GM21737 (cell line): ENCODE measurements around the gene ARHGEF5.
"Not testable (repeated sequence)": the region's sequence is repeated elsewhere in the genome, so short reads cannot be mapped to it uniquely, and the experiment has no call there.

Experiments used
- ATAC-seq: cut with Tn5 transposase; IDR thresholded peaks from one replicate; pipeline ENCODE4 v1.9.1; 2021; ENCODE audit warnings: mild to moderate bottlenecking, moderate library complexity; ENCODE audit not compliant: unreplicated experiment

Gene ARHGEF5

GRCh38 chr7:144418931-144419330 is 63.7 kb downstream of the ARHGEF5 start:
- not testable (repeated sequence) for ATAC-seq

GRCh38 chr7:144427539-144427938 is 72.3 kb downstream of the ARHGEF5 start:
- ATAC-seq, result not testable (repeated sequence)

GRCh38 chr7:144428431-144428830 is 73.2 kb downstream of the ARHGEF5 start:
- ATAC-seq, result no peak
